Stimulated activated CD4-positive, alpha-beta T cell treated with anti-CD3 and anti-CD28 coated beads, Interleukin-12 subunit alpha, Interleukin-12 subunit beta, amount 100 ng/mL, for 4 hours (primary cell): Measurements from ENCODE around the gene RIN3.
A peak's percentile ranks its signal among the peaks of the same experiment; 100 is the strongest.
"Not testable (repeated sequence)": the region's sequence is repeated elsewhere in the genome, so short reads cannot be mapped to it uniquely, and the experiment has no call there.

Experiments
- DNase-seq: peaks from one replicate; pipeline ENCODE4 v3.0.0-alpha.2; 2020

RIN3 gene

GRCh38 chr14:92675976-92676375, 162.4 kb downstream of the RIN3 start:
- no peak for DNase-seq

DNA sequence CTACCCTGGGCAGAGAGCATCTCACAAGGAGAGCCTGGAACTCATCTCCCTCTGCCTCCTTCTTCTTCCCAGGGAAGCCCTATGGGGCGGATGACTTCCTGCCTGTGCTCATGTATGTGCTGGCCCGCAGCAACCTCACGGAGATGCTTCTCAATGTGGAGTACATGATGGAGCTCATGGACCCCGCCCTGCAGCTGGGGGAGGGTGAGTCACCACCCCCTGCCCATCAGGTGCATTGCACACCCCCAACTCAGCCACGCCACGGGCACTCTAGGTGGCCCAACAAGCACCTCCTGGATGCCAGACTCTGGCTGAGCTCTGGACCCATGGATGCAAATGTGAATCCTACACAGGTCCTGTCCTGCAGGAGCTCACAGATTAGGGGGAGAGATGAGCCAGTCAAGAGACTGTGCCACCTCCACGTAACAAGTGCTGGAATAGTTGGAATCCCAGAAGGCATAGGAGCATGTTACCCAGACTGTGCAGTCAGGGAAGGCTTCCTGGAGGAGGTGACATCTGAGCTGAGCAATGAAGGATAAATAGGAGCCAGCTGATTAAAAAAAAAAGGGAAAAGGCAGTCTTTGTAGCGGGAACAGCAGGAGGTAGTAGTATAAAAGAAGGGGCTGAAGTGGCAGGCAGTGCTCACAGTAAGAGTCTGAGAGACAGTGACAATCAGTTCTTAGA, 163.0 kb downstream of the RIN3 start:
- no peak for DNase-seq

DNA sequence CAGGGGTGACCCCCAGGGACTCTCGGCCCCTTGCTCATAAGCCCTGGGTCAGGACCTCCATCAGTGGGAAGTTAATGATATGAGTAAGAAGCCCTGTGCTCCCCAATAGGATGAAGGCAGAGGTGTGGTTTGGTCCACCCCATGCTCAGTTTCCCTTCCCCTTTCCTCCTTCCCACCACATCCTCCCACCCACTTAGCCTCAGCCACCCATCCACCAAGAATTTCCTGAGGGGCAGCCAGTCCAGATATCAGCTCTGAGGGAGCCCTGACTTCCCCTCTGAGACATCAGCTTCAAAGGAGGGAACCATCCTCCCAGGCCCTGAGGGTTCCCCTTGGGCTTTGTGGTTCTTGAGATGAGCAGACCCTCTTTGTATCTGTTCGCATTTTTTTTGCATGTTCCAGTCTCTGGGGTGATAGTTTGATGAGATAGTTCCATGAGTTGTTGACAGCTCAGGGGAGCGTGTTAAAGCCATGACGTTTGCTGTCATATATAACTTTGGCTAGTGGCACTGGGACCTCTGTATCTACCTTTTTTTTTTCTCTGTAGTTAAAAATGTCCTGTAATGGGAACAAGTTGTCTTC, 163.6 kb downstream of the RIN3 start:
- DNase-seq = no peak

GRCh38 chr14:92677955-92678354, 164.4 kb downstream of the RIN3 start:
- no peak for DNase-seq

- DNase-seq = no peak
Measured at GRCh38 chr14:92678766-92679165, 165.2 kb downstream of the RIN3 start.

DNA sequence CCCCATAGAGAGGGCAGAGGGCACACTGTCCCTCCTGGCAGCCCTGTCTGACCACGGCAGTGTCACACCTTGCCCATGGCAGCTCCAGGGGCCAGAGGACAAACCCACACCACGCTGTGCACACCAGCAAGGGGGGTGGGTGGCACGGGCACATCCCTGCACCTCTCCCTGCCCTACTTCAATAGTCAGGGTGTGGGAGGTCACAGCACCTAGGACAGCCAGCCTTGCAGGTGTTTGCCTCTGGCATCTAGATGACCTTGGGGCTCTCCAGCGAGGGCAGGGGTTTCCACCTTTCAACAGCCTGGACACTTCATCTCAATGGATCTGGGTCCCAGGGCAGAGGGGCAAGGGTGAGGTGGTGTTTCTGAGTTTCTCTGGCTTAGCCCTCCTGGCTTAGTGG, 165.7 kb downstream of the RIN3 start:
- DNase-seq = no peak

- DNase-seq = not testable (repeated sequence)
Measured at GRCh38 chr14:92680330-92680729, 166.7 kb downstream of the RIN3 start.

DNA sequence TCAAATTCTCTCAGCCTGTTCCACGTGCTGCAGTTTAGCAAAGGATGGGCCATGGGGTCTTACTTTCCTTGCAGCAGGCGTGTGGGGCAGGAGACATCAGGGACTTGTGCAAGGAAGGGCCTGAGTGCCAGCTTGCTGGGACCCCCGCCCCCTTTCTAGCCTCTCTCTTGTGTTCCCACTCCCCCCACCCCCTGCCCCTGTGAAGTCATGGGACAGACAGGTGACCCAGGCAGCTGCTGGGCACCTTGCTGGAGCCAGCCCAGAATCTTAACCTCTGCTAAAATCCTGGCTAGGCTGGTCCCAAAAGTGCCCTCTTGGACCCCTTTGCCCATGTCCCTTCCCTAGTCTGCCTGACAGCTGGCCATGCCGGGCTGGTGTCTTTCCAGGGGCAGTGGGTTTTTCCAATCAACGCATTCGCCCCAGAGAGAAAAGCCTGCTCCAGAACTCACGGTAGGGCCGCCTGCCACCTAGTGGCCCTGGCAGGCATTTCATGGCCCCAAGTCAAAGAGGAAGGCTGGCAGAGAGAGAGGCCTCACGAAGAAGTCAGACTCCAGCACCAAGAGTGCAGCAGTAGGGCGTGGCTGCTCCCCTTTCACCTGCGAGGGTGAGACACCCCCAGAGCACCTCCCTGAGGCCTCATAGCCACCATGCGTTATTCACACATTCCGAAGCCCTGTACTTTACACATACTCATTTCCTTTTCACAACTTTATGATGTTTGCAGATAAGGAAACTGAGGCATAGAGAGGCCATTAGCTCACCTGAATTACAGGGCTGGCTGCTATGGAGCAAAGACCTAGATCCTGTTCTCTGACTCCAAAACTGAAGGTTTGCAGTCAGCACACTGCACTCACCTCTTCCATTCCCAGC, 167.4 kb downstream of the RIN3 start:
- peak; percentile 72 for DNase-seq

DNA sequence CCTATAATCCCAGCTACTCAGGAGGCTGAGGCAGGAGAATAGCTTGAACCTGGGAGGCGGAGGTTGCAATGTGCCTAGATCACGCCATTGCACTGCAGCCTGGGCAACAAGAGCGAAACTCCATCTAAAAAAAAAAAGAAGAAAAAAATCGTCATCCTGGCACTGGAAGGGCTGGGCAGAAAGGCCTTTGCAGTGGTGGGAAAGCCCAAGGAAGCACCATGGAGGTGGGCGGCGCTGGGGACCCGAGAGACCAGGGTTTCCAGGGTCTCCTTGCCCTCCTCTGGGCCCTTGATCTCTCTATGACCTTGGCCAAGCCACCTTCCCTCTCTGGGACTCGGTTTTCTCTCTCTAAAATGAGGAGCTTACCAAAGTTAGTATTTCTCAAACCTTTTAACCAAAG, 169.5 kb downstream of the RIN3 start:
- DNase-seq = no peak

DNA sequence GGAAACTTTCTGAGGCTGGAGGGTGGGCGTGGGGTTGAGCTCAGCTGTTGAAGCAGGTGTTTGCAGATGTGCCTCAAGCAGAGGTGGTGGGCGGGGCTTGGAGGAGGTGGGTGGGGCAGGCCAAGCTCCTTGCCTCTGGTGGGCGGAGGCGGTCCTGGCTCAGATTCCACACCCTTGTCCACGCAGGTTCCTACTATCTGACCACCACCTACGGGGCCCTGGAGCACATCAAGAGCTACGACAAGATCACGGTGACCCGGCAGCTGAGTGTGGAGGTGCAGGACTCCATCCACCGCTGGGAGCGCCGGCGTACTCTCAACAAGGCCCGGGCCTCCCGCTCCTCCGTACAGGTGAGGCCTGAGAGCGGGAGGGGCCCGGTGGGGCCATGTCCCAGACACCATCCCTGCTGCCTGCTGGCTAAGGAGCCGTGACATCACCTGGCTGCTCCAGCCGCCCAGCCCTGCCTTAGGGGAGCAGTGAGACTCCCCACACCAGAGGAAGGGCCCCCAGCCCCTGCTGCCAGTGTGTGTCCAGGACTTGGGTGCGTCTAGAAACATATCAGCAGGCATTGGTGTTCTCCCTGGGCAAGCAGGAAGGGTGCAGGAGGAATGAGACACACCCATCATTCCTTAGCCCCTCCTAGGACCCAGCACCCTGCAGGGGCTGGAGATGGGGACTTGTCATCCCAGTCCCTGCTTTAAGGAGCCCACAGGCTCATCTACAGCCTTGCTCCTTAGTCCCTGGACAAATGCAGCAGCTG, 171.4 kb downstream of the RIN3 start:
- DNase-seq = no peak

GRCh38 chr14:92685784-92686355, 172.3 kb downstream of the RIN3 start:
- no peak for DNase-seq

DNA sequence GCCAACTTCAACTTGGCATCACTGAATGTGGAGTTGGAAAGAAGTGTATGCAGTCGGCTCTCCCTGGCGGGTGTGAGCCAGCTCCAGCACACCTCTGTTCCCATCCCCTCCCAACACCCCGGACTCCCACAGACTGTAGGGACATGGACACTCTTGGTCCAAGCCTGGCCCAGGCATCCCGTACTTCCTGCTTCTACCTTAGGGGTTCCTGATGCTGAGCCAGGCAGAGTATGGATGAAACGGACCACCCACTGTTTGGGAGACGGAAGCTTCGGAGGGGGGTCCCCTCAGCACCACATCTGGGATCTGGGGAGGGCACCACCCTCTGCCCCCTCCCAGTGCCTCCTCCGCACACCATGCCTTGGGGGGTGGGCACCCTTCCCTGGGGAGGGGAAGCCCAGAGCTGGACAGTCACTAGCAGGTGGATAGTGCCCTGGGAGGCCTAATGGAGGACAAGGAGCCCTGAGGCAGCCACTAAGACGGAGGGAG, 172.9 kb downstream of the RIN3 start:
- DNase-seq = no peak

GRCh38 chr14:92686900-92687427, 173.4 kb downstream of the RIN3 start:
- DNase-seq = peak; percentile 61

- DNase-seq = no peak
Measured at GRCh38 chr14:92687681-92688433, 174.3 kb downstream of the RIN3 start.

- no peak for DNase-seq
Measured at GRCh38 chr14:92688434-92689375, 175.1 kb downstream of the RIN3 start.

DNA sequence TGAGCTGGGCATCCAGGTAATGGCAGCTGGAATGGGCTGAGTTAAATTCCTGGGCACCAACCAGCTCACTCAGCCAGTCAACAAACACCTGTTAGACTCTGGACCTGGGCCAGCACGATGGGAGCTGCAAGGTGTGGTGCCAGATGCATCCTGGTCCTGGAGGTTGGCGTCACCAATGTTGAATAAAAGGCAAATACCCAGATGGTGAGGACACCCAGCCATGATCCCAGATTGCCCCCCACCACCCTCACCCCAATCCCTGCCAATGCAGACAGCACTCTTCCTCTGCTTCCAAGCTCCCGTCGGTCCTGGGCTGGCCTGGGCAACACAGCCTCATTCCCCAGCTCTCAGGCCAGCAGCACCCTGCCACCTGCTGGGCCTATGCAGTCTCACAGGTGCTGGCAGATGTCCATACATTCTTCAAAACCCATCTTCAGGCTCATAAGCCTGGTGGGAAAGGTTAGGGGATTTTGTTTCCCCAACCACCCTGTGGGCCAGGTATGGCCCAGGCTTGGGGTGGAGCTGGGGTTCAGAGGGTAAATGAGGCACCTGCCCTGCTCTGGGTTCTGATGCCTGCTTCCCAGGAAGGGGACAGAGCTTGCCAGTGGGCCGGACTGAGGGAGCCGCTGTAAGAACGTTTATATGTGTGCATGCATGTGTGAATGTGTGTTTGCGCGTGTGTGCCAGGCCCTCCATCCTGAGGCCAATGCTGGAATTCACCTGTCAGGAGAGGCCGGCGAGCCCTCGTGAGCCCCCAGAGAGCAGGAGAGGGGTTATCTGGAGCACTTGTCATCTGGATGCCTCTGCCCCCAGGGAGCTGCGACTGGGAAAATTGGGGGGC, 176.8 kb downstream of the RIN3 start:
- no peak for DNase-seq

DNA sequence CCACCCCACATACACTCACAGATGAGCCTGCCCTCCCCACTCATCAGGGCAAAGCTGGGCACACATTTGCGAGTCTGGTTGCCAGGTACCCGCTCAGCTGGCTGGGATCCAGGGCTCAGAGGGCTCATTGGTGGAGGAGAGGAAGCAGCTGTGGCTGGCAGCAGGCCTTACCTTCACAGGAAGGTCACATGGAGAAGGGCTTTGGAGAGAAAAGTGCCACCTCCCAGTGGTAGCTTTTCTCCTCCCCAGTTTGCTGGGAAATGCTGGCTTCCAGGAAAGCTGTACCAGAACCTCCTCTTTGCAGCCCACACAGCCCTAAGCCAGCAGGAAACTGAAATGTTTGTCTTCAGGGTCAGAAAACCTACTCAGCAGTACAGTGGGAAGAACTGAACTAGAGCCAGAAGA, 179.2 kb downstream of the RIN3 start:
- DNase-seq = no peak

DNA sequence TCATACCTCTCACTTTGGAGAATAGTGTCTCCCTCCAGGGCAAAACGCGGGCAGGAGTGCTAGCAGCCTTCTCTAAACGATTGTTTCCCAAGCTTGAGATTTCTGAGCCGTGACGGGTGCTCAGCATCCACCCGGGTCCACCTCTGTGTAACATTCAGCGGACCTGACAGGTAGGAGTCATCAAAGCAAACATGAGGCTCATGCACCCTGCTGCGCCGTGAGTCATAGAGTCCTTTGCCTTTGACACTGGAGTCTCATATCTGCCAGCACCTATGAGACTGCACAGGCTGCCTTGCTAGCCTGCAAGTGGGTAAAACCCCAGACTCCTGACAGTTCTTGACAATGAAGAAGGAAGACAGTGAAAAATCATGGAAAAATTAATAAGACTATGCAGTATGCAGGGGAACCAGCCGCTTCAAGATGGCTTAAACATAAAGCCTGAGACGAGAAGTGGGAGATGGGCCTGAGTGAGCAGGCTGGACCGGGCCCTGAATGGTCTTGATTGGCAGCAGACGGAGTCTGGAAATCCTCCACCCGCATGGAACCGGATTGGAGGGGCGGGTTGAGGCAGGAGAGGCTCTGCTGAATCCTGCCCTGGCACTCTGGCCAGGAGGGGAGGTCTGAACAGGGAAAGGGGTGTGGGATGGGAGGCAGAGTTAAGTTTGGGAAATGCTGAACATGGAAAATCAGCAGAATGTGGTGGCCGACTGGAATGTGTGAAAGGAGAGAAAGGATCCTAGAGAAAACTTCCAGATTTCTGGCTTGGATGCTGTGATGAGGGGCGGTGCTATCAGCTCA, 180.6 kb downstream of the RIN3 start:
- DNase-seq = no peak

- DNase-seq = no peak
Measured at GRCh38 chr14:92694807-92695206, 181.2 kb downstream of the RIN3 start.
